SU-DHL-6 (cell line): Measurements from ENCODE around the gene CLTC.
A peak's percentile ranks its signal among the peaks of the same experiment; 100 is the strongest.

Source experiments
- H2AFZ ChIP-seq: fragments of 200-600 bp; sonication (generic); 2 replicates; pipeline ENCODE4 v1.6.1; 2014; ENCODE audit warnings: low read depth, mild to moderate bottlenecking, moderate library complexity, mixed read lengths, antibody characterized with exemption, low read length; ENCODE audit not compliant: severe bottlenecking
- H3F3A ChIP-seq: fragments of 200-600 bp; shearing (Covaris generic); 2 replicates; pipeline ENCODE4 v1.6.0; 2016; ENCODE audit warnings: antibody characterized with exemption, mild to moderate bottlenecking; ENCODE audit not compliant: insufficient read depth
- H3K27ac ChIP-seq: fragments of 200-600 bp; sonication (generic); 2 replicates; pipeline ENCODE4 v1.5.1; 2016; ENCODE audit warnings: low read depth, mild to moderate bottlenecking, low read length, moderate library complexity, mixed read lengths
- H3K27me3 ChIP-seq: fragments of 200-600 bp; sonication (generic), shearing (Covaris generic); 2 replicates; pipeline ENCODE4 v1.6.0; 2014; ENCODE audit warnings: mild to moderate bottlenecking, low read length
- H3K36me3 ChIP-seq: fragments of 200-600 bp; sonication (generic); 2 replicates; pipeline ENCODE4 v1.6.1; 2014; ENCODE audit warnings: mild to moderate bottlenecking, low read length, mixed read lengths
- H3K4me2 ChIP-seq: fragments of 300-600, 200-600 bp; shearing (Covaris generic), sonication (generic); 2 replicates; pipeline ENCODE4 v1.6.0; 2014; ENCODE audit warnings: low read length, low read depth, mild to moderate bottlenecking; ENCODE audit not compliant: poor library complexity, severe bottlenecking
- H3K4me3 ChIP-seq: fragments of 200-600 bp; sonication (generic); 2 replicates; pipeline ENCODE4 v1.5.1; 2014; ENCODE audit warnings: antibody characterized with exemption, low read length, mild to moderate bottlenecking, mixed read lengths; ENCODE audit not compliant: insufficient read depth, poor library complexity, severe bottlenecking
- H3K79me2 ChIP-seq: fragments of 200-600 bp; sonication (generic); 2 replicates; pipeline ENCODE4 v1.6.1; 2014; ENCODE audit warnings: mild to moderate bottlenecking, low read length, moderate library complexity; ENCODE audit not compliant: insufficient read depth
- H3K9ac ChIP-seq: fragments of 200-600 bp; sonication (generic); 2 replicates; pipeline ENCODE4 v1.7.0; 2014; ENCODE audit warnings: mild to moderate bottlenecking, low read length
- H3K9me2 ChIP-seq: fragments of 200-600 bp; sonication (generic); replicated peaks from 2 replicates; pipeline ENCODE4 v1.6.1; 2014; ENCODE audit warnings: low read length; ENCODE audit not compliant: insufficient read depth
- H3K9me3 ChIP-seq: fragments of 200-600 bp; sonication (generic); 2 replicates; pipeline ENCODE4 v1.6.1; 2014; ENCODE audit warnings: low read length, mixed read lengths; ENCODE audit not compliant: insufficient read depth
- H4K20me1 ChIP-seq: fragments of 200-600 bp; sonication (generic); 2 replicates; pipeline ENCODE4 v1.6.1; 2014; ENCODE audit warnings: low read depth, mild to moderate bottlenecking, antibody characterized with exemption, low read length, moderate library complexity, mixed read lengths
- EZH2phosphoT487 ChIP-seq: fragments of 200-600 bp; sonication (generic), shearing (Covaris generic); conservative IDR thresholded peaks from 2 replicates; pipeline ENCODE4 v1.6.1; 2018; ENCODE audit warnings: mild to moderate bottlenecking, antibody characterized with exemption, low read length, moderate library complexity, mixed read lengths
- TF ChIP-seq, protein P1 (sequence below): fragments of 200-600 bp; sonication (generic); IDR thresholded peaks from one replicate; pipeline ENCODE4 v1.5.1; 2017; ENCODE audit warnings: antibody characterized with exemption, mild to moderate bottlenecking, low read length, moderate library complexity; ENCODE audit not compliant: insufficient read depth, poor library complexity, severe bottlenecking

CLTC gene

DNA sequence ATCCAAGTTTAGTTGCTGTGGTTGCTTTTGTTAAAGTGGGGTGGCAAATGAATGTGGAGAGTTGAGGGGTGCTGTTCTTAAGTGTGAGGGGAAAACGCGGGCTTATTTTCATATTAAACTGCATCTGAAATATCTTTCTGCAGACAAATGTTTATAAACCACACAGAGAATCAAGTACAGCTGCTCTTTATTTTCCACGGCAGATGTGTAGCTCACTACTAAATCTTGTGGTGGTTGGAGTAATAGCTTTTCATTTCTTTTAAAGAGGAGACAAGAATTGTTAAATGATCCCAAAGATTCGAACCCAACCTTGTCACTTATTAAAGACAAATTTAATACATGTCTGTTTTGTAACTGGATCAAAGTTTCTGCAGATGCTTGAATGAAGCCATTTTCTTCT lies 2.1 kb downstream of the CLTC start:
- no peaks in the 10 kb centered on the region for H3K9me2 ChIP-seq
- H2AFZ ChIP-seq: no peak overlapping the region
- peak overlapping the region; percentile 61 for H3K27ac ChIP-seq
- no peaks in the 10 kb centered on the region for H3K9me3 ChIP-seq
- peak overlapping the region; percentile 100 for H3K9ac ChIP-seq
- peak overlapping the region; percentile 96 for H3K4me2 ChIP-seq
- H3K79me2 ChIP-seq: peaks cover 79% of the 10 kb centered on the region
- H3K27me3 ChIP-seq: no peaks in the 10 kb centered on the region
- peak overlapping the region; percentile 100 for H3K4me3 ChIP-seq
- H4K20me1 ChIP-seq: peaks cover 48% of the 10 kb centered on the region
- TF ChIP-seq, protein P1, sequence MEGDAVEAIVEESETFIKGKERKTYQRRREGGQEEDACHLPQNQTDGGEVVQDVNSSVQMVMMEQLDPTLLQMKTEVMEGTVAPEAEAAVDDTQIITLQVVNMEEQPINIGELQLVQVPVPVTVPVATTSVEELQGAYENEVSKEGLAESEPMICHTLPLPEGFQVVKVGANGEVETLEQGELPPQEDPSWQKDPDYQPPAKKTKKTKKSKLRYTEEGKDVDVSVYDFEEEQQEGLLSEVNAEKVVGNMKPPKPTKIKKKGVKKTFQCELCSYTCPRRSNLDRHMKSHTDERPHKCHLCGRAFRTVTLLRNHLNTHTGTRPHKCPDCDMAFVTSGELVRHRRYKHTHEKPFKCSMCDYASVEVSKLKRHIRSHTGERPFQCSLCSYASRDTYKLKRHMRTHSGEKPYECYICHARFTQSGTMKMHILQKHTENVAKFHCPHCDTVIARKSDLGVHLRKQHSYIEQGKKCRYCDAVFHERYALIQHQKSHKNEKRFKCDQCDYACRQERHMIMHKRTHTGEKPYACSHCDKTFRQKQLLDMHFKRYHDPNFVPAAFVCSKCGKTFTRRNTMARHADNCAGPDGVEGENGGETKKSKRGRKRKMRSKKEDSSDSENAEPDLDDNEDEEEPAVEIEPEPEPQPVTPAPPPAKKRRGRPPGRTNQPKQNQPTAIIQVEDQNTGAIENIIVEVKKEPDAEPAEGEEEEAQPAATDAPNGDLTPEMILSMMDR: no peak
- TF ChIP-seq EZH2phosphoT487: no peak
- peaks cover 29% of the 10 kb centered on the region for H3F3A ChIP-seq
- peaks cover 15% of the 10 kb centered on the region for H3K36me3 ChIP-seq

DNA sequence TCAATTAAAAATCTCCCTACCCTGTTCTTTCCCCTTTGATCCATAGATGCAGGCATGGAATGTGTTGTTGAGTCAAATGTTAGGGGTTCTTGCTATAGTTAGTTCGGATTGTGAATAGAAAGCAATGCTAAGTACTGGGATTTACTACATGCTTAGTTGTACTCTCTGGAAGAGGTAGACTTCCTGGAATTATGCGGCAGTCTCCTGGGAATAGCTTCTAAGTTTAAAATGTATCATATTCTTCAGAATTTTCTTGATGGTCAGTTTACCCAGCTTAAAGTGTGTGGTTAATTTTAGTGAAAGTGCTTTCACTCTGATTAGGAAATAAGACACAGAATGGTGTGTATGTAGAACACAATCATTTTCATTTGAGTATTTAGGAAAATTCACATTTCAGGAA lies 3.5 kb downstream of the CLTC start:
- Histone ChIP-seq H3K36me3 (peaks cover 15% of the 10 kb centered on the region), H3K4me3 (peak overlapping the region; percentile 24), H3K9ac (0 out of 2 replicates have a peak overlapping the region, but pooled peaks have one; percentile 100), H3K4me2 (peak overlapping the region; percentile 96), H3K9me2 (no peaks in the 10 kb centered on the region), H3K27me3 (no peaks in the 10 kb centered on the region), H3K79me2 (peaks cover 93% of the 10 kb centered on the region), H2AFZ (no peak overlapping the region), H4K20me1 (peaks cover 60% of the 10 kb centered on the region), H3K9me3 (no peaks in the 10 kb centered on the region), H3K27ac (0 out of 2 replicates have a peak overlapping the region, but pooled peaks have one; percentile 61), H3F3A (peaks cover 35% of the 10 kb centered on the region)
- no peak for TF ChIP-seq EZH2phosphoT487
- TF ChIP-seq, protein P1: no peak

GRCh38 chr17:59626756-59627155 lies 7.1 kb downstream of the CLTC start:
- peak overlapping the region; percentile 21 for H3K4me2 ChIP-seq
- peaks cover 100% of the 10 kb centered on the region for H3K79me2 ChIP-seq
- H3K4me3 ChIP-seq: no peak overlapping the region
- no peaks in the 10 kb centered on the region for H3K9me3 ChIP-seq
- peaks cover 21% of the 10 kb centered on the region; the same call in 1 of the 2 replicates for H3F3A ChIP-seq
- H3K27me3 ChIP-seq: no peaks in the 10 kb centered on the region
- peaks cover 15% of the 10 kb centered on the region for H3K36me3 ChIP-seq
- H4K20me1 ChIP-seq: peaks cover 58% of the 10 kb centered on the region
- H3K9me2 ChIP-seq: no peaks in the 10 kb centered on the region
- H3K9ac ChIP-seq: no peak overlapping the region
- TF ChIP-seq, protein P1: no peak
- TF ChIP-seq EZH2phosphoT487: no peak
- 0 out of 2 replicates have a peak overlapping the region, but pooled peaks have one; percentile 3 for H3K27ac ChIP-seq
- no peak overlapping the region for H2AFZ ChIP-seq
